ENCODE data around the gene SLC1A7. TPM values are rescaled to one million over a fixed set of nuclear protein-coding genes. Genes with fewer than 3 reads are reported as not detected.

The SLC1A7 gene
- total RNA-seq, 4 donors from 2014 or later = 0.45 to 3.7 (median 0.84) TPM

DNA sequence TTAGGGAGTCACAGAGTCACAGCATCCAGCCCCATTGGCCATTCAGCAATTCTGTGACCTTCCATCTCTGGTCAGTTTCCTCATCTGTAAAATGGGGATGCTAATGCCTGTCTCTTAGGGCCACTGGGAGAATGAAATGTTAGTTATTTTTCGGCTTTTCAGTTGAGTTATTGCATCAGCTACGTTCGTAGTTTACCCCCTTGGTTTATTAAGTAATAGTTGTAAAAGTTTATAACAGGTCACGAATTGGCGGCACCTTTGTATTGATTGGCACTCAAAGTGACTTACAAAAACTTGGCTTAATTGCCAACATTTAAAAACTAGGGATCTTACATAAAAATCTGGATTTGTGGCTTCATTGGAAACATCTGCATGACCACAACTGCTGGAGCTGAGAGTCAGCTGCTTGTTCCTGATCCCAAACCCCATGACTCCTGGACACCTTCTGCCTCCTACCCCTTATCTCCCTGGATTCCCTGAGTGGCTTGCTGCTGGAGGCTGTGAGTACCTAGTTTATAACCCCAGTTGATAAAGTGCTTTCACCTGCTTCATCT is 23.0 kb upstream of the SLC1A7 start:
- Histone ChIP-seq H3K27ac (replicated peaks in 1 of 4) (no peak overlapping the region), H3K4me1 (no peaks in the 10 kb centered on the region), H3K9me3 (no peaks in the 10 kb centered on the region), H3K4me3 (no peak overlapping the region), H3K27me3 (peaks cover 0 to 3% (median 0%) of the 10 kb centered on the region in 4 donors), H3K36me3 (no peaks in the 10 kb centered on the region)
- intact Hi-C loops (cut with DNase I) = no loop called here
- TF ChIP-seq EP300 (IDR thresholded peaks at IDR 0.05) = no peak
- no peak for TF ChIP-seq POLR2AphosphoS5 (IDR thresholded peaks at IDR 0.05)
- no peak for TF ChIP-seq POLR2A (IDR thresholded peaks at IDR 0.05; ENCODE audit: low read depth)
- TF ChIP-seq, protein P1, sequence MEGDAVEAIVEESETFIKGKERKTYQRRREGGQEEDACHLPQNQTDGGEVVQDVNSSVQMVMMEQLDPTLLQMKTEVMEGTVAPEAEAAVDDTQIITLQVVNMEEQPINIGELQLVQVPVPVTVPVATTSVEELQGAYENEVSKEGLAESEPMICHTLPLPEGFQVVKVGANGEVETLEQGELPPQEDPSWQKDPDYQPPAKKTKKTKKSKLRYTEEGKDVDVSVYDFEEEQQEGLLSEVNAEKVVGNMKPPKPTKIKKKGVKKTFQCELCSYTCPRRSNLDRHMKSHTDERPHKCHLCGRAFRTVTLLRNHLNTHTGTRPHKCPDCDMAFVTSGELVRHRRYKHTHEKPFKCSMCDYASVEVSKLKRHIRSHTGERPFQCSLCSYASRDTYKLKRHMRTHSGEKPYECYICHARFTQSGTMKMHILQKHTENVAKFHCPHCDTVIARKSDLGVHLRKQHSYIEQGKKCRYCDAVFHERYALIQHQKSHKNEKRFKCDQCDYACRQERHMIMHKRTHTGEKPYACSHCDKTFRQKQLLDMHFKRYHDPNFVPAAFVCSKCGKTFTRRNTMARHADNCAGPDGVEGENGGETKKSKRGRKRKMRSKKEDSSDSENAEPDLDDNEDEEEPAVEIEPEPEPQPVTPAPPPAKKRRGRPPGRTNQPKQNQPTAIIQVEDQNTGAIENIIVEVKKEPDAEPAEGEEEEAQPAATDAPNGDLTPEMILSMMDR (IDR thresholded peaks at IDR 0.05) = no peak
- 87% methylated on average over 5 of the region's 5 CpGs for WGBS
- DNase-seq (ENCODE audit: extremely low spot score) = no peak

DNA sequence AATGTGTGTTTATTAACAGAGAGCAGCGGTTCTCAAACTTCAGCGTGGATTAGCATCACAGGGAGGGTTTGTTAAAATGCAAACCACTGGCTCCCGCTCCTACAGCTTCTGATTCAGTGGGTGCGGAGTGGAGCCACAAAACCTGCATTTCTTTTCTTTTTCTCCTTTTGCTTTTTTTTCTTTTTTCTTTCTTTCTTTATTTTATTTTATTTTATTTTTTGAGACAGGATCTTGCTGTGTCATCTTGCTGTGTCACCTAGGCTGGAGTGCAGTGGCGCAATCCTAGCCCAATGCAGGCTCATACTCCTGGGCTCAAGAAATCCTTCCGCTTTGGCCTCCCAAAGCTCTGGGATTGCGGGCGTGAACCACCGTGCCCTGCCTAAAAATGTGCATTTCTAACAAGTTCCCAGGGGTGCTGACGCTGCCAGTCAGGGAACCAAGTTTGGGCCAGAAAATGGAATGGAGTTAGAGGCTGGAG is 20.9 kb upstream of the SLC1A7 start:
- TF ChIP-seq, protein P1 (IDR thresholded peaks at IDR 0.05) = no peak
- no peak for TF ChIP-seq POLR2AphosphoS5 (IDR thresholded peaks at IDR 0.05)
- TF ChIP-seq EP300 (IDR thresholded peaks at IDR 0.05) = no peak
- no peak for TF ChIP-seq POLR2A (IDR thresholded peaks at IDR 0.05; ENCODE audit: low read depth)
- Histone ChIP-seq H3K27ac (replicated peaks in 1 of 4) (no peak overlapping the region), H3K36me3 (no peaks in the 10 kb centered on the region), H3K4me3 (no peak overlapping the region), H3K9me3 (no peaks in the 10 kb centered on the region), H3K4me1 (no peaks in the 10 kb centered on the region), H3K27me3 (peaks cover 0 to 3% (median 0%) of the 10 kb centered on the region in 4 donors)
- peak; percentile 66 for DNase-seq (ENCODE audit: extremely low spot score)
- intact Hi-C loops (cut with DNase I) = no loop called here
- WGBS = 73% methylated on average over 10 of the region's 10 CpGs

DNA sequence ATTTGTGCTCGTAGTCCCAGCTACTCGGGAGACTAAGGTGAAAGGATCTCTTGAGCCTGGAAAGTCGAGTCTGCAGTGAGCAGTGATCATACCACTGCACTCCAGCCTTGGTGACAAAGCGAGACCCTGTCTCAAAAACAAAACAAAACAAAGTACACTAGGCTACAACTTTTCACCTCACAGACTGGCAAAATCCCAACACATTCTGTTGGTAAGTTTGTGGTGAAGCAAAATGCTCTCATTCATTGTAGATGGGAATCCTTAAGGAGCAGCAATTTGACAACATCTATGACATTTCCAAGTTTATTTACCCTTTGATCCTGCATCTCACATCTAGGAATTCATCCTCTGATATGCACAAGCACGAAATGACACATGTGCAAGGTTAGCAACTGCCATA is 20.2 kb upstream of the SLC1A7 start:
- Histone ChIP-seq H3K9me3 (no peaks in the 10 kb centered on the region), H3K27me3 (peaks cover 0 to 3% (median 0%) of the 10 kb centered on the region in 4 donors), H3K36me3 (no peaks in the 10 kb centered on the region), H3K4me3 (no peak overlapping the region), H3K4me1 (no peaks in the 10 kb centered on the region), H3K27ac (replicated peaks in 1 of 4) (no peak overlapping the region)
- intact Hi-C loops (cut with DNase I) = no loop called here
- peak; percentile 60 for DNase-seq (ENCODE audit: extremely low spot score)
- TF ChIP-seq POLR2AphosphoS5 (IDR thresholded peaks at IDR 0.05) = no peak
- TF ChIP-seq POLR2A (IDR thresholded peaks at IDR 0.05; ENCODE audit: low read depth) = no peak
- no peak for TF ChIP-seq EP300 (IDR thresholded peaks at IDR 0.05)
- TF ChIP-seq, protein P1 (IDR thresholded peaks at IDR 0.05) = no peak
- WGBS = 80% methylated on average over 5 of the region's 5 CpGs

DNA sequence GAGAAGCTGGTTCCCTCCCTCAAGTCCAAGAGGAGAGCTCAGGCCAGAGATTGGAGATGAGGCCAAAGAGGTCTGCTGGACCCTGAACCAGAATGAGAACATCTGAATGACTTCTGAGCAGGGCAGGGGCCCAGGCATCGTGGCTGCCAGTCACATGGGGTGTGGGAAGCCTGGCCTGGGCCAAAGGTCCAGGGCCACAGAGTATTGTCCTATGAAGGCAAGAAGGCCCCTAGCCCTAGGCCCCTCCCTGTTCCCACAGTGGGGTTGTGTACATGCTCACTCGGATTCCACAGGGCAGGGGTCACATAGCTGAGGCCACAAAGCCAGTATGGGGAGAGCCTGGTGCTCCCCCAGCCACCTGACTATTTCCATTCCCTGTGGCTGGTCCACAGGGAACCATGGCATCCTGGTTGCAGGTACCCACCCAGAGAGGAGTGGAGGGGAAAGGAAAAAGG is 18.5 kb upstream of the SLC1A7 start:
- no peak for TF ChIP-seq POLR2A (IDR thresholded peaks at IDR 0.05; ENCODE audit: low read depth)
- TF ChIP-seq EP300 (IDR thresholded peaks at IDR 0.05) = no peak
- TF ChIP-seq, protein P1 (IDR thresholded peaks at IDR 0.05) = no peak
- TF ChIP-seq POLR2AphosphoS5 (IDR thresholded peaks at IDR 0.05) = no peak
- Histone ChIP-seq H3K4me3 (no peak overlapping the region), H3K36me3 (no peaks in the 10 kb centered on the region), H3K4me1 (no peaks in the 10 kb centered on the region), H3K27ac (replicated peaks in 1 of 4) (no peak overlapping the region), H3K9me3 (no peaks in the 10 kb centered on the region), H3K27me3 (peaks cover 0 to 3% (median 0%) of the 10 kb centered on the region in 4 donors)
- DNase-seq (ENCODE audit: extremely low spot score) = peak; percentile 34
- intact Hi-C loops (cut with DNase I) = no loop called here
- 74% methylated on average over 2 of the region's 2 CpGs for WGBS

DNA sequence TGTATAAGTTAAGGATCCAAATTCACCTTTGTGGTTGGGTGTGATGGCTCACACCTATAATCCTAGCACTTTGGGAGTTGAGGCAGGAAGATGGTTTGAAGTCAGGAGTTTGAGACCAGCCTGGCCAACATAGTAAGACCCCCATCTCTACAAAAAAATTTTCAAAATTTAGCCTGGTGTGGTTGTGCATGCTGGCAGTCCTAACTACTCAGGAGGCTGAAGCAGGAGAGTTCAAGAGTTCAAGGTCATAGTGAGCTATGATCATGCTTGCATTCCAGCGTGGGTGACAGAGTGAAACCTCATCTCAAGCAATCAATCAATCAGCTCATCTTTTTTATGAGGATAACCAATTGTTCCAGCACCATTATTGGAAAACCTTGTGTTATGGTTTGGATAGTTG is 16.5 kb upstream of the SLC1A7 start:
- Histone ChIP-seq H3K4me3 (no peak overlapping the region), H3K4me1 (no peaks in the 10 kb centered on the region), H3K36me3 (no peaks in the 10 kb centered on the region), H3K9me3 (no peaks in the 10 kb centered on the region), H3K27me3 (no peaks in the 10 kb centered on the region), H3K27ac (replicated peaks in 1 of 4) (no peak overlapping the region)
- WGBS = 82% methylated on average over 1 of the region's 1 CpG
- DNase-seq (ENCODE audit: extremely low spot score) = peak; percentile 34
- no peak for TF ChIP-seq EP300 (IDR thresholded peaks at IDR 0.05)
- TF ChIP-seq, protein P1 (IDR thresholded peaks at IDR 0.05) = no peak
- intact Hi-C loops (cut with DNase I) = no loop called here

Measured in esophagus muscularis mucosa (tissue), 4 donors.